Activated T-cell treated with anti-CD3 and anti-CD28 coated beads for 4 hours (primary cell): ENCODE data around the gene NXN.
A peak's percentile ranks its signal among the peaks of the same experiment; 100 is the strongest.
"Not testable (repeated sequence)": the region's sequence is repeated elsewhere in the genome, so short reads cannot be mapped to it uniquely, and the experiment has no call there.

Experiments used
- DNase-seq: peaks from one replicate; pipeline ENCODE4 v3.0.0-alpha.2; 2020

NXN gene

DNA sequence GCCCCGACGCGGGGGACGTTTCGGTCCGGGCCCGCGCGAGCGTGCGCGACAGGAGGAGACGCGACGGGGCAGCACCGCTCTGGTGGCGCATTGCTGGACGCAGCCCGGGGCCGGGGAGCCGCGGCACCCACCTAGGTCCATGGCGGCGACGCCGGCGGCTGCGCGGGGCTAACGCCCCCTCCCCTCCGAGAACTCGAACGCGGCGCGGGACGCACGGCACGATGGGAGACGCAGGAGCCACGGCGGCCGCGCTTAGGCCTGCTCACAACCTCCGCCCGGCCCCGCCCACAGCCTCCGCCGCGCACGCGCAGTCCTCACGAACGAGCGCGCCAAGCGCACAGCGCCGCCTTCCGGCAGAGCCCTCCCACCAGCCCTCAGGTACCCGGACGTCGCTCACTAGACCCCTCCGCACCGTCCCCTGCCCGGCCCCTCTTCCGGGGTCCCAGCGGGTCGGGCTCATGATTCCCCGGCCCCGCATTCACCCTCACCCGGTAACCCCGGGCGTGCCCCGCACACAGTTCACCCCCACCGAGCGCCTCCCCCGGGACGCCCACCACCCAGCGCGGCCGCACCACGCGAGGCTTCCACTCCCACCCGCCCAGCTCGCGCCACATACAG, 227.5 kb downstream of the NXN start, which contains the start of gene GEMIN4:
TSS of gene GEMIN4 (minus strand) at position 263 of the 618 bp plus-strand sequence. CDS start at position 141, 122 bp downstream.
- DNase-seq = peak; percentile 99

DNA sequence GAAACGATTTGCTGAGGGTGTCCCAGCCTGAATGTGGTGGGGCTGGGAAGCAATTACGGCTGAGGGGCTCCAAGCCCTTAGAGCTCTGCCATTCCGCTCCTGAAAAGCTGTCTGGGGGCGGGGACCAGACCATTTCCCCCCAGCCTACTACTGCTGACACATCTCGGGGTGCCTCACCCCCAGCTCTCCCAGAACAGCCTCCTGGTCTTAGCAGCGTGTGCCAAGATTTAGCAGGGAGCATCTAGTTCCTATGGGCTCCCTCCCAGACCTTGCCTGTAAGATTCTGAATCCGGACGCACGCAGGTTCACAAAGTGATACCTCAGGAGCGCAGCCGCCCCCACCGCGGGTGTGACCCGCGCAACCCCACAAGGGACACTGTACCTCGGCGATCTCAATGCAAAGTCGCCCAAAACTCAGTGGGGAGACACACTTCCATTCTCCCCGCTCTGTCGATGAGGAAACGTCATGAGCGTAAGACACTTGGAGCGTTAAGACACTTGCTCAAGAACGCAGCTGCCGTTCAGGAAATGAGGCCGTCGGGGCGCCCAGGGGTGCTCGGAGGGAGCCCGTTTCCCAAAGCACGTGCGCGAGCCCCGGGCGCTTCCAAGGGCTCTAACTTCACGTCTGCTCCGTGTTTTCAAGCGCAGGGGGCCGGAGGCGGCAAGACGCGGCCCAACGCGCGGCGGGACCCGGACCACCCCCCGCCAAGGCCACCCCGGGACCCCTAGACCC, 228.1 kb downstream of the NXN start:
- peak; percentile 44 for DNase-seq

DNA sequence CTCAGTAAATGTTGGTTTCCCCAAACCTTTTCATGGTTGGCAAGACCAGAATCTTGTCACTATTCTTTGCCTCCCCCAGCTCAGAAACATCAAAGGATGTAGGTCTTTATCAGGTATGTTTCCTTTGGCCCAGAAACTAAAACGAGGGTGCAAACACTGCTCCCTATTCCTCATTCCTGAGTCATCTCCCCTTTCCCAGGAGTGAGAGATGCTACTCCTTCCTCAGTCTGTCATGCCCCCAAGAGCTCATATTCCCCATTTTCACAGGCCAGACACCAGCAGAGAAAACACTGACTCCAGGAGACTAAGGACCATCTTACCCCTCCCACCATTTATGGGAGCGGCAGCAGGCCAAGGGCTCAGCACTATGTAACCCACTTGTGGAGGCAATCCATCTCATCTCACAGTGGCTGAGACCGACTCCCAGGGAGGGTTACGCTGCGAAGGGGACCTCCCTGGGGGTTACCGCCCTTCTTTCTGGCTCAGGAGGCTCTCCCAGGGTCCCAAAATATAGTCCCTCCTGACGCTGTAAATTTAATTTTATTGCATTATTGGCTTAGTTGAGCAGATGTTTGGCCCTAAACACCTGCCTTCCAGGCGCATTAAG, 229.0 kb downstream of the NXN start:
- DNase-seq = no peak

DNA sequence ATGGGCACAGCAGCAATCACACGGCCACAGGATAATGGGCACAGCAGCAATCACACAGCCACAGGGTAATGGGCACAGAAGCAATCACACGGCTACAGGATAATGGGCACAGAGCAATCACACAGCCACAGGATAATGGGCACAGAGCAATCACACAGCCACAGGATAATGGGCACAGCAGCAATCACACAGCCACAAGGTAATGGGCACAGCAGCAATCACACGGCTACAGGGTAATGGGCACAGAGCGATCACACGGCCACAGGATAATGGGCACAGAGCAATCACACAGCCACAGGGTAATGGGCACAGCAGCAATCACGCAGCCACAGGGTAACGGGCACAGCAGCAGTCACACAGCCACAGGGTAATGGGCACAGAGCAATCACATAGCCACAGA, 230.2 kb downstream of the NXN start:
- not testable (repeated sequence) for DNase-seq
